HG03064 (cell line): ENCODE results near the gene TMEM52B.
A peak's percentile ranks its signal among the peaks of the same experiment; 100 is the strongest.

Experiments
- ATAC-seq: cut with Tn5 transposase; IDR thresholded peaks from one replicate; pipeline ENCODE4 v1.9.1; 2021; ENCODE audit warnings: low read depth; ENCODE audit not compliant: unreplicated experiment

TMEM52B gene

GRCh38 chr12:10178821-10179220 is at the start of gene TMEM52B:
Gene TMEM52B, plus strand, starts transcription at chr12:10179032. Its CDS starts 543 bp downstream, at chr12:10179575.
- no peak for ATAC-seq

- peak; percentile 71 for ATAC-seq
These were observed 48.8 kb upstream of the TMEM52B start, which contains the start of gene CLEC7A for GRCh38 chr12:10130042-10130441. Gene CLEC7A, minus strand, starts transcription at chr12:10130199. Its CDS starts 117 bp downstream, at chr12:10130082.

- ATAC-seq = no peak
These were observed 47.6 kb upstream of the TMEM52B start for GRCh38 chr12:10131111-10131690.

- ATAC-seq = no peak
These were observed 45.9 kb upstream of the TMEM52B start for GRCh38 chr12:10132850-10133370.

GRCh38 chr12:10135126-10135525 is 43.7 kb upstream of the TMEM52B start:
- no peak for ATAC-seq

GRCh38 chr12:10136637-10137205 is 42.1 kb upstream of the TMEM52B start:
- no peak for ATAC-seq

GRCh38 chr12:10140001-10140400 is 38.8 kb upstream of the TMEM52B start:
- ATAC-seq = no peak

- ATAC-seq = no peak
These were observed 35.7 kb upstream of the TMEM52B start for GRCh38 chr12:10142976-10143589.

- peak; percentile 74 for ATAC-seq
These were observed 31.0 kb upstream of the TMEM52B start for GRCh38 chr12:10147714-10148403.

GRCh38 chr12:10151621-10152020 is 27.2 kb upstream of the TMEM52B start:
- no peak for ATAC-seq

- ATAC-seq = peak; percentile 48
These were observed 25.3 kb upstream of the TMEM52B start for GRCh38 chr12:10153271-10154144.

GRCh38 chr12:10154145-10154496 is 24.7 kb upstream of the TMEM52B start:
- no peak for ATAC-seq

GRCh38 chr12:10155966-10156365 is 22.9 kb upstream of the TMEM52B start:
- no peak for ATAC-seq

- ATAC-seq = no peak
These were observed 20.4 kb upstream of the TMEM52B start for GRCh38 chr12:10158406-10158805.

GRCh38 chr12:10159280-10159679 is 19.6 kb upstream of the TMEM52B start:
- no peak for ATAC-seq

- no peak for ATAC-seq
These were observed 18.0 kb upstream of the TMEM52B start for GRCh38 chr12:10160617-10161385.

- ATAC-seq = no peak
These were observed 15.7 kb upstream of the TMEM52B start for GRCh38 chr12:10163084-10163483.

GRCh38 chr12:10165421-10165820 is 13.4 kb upstream of the TMEM52B start:
- no peak for ATAC-seq

GRCh38 chr12:10167599-10167998 is 11.2 kb upstream of the TMEM52B start:
- ATAC-seq = no peak

- ATAC-seq = no peak
These were observed 9.7 kb upstream of the TMEM52B start for GRCh38 chr12:10169104-10169503.
